ENCODE measurements around the gene APC2. TPM values are rescaled to one million over a fixed set of nuclear protein-coding genes. Genes with fewer than 3 reads are reported as not detected.
A peak's percentile ranks its signal among the peaks of the same experiment; 100 is the strongest.
"Not testable (repeated sequence)": the region's sequence is repeated elsewhere in the genome, so short reads cannot be mapped to it uniquely, and the experiment has no call there.

APC2 gene
- polyA plus RNA-seq, 1 experiment: 0.09 TPM

- CTCF ChIA-PET: no interaction called here
- DNase-seq (ENCODE audit: low read depth, low spot score): no peak
- peaks cover 13% of the 10 kb centered on the region for H3K27me3 ChIP-seq (ENCODE audit: control insufficient read depth, insufficient read depth, low read length)
- no peak overlapping the region for H3K27ac ChIP-seq (ENCODE audit: low read depth, low read length)
- POLR2A ChIA-PET: no interaction called here
- H3K9me3 ChIP-seq (ENCODE audit: control insufficient read depth, insufficient read depth, low read length): peaks cover 4% of the 10 kb centered on the region
- no peak overlapping the region for H3K4me3 ChIP-seq (ENCODE audit: low read depth, low read length)
- no peak for TF ChIP-seq CTCF (IDR thresholded peaks at IDR 0.05; ENCODE audit: low read depth, low read length)
Measured at GRCh38 chr19:1495051-1495798, 45.3 kb downstream of the APC2 start.

- H3K9me3 ChIP-seq (ENCODE audit: control insufficient read depth, insufficient read depth, low read length): peaks cover 4% of the 10 kb centered on the region
- H3K27ac ChIP-seq (ENCODE audit: low read depth, low read length): no peak overlapping the region
- ChIA-PET CTCF (no interaction called here), POLR2A (no interaction called here)
- no peak overlapping the region for H3K4me3 ChIP-seq (ENCODE audit: low read depth, low read length)
- no peak for TF ChIP-seq CTCF (IDR thresholded peaks at IDR 0.05; ENCODE audit: low read depth, low read length)
- H3K27me3 ChIP-seq (ENCODE audit: control insufficient read depth, insufficient read depth, low read length): peaks cover 14% of the 10 kb centered on the region
- no peak for DNase-seq (ENCODE audit: low read depth, low spot score)
Measured at GRCh38 chr19:1495799-1496713, 46.1 kb downstream of the APC2 start.

GRCh38 chr19:1496714-1497577, 47.0 kb downstream of the APC2 start:
- CTCF ChIA-PET: no interaction called here
- peaks cover 4% of the 10 kb centered on the region for H3K9me3 ChIP-seq (ENCODE audit: control insufficient read depth, insufficient read depth, low read length)
- no peak for TF ChIP-seq CTCF (IDR thresholded peaks at IDR 0.05; ENCODE audit: low read depth, low read length)
- H3K27me3 ChIP-seq (ENCODE audit: control insufficient read depth, insufficient read depth, low read length): peaks cover 17% of the 10 kb centered on the region
- no peak for DNase-seq (ENCODE audit: low read depth, low spot score)
- H3K4me3 ChIP-seq (ENCODE audit: low read depth, low read length): no peak overlapping the region
- POLR2A ChIA-PET: no interaction called here
- H3K27ac ChIP-seq (ENCODE audit: low read depth, low read length): peak overlapping the region; percentile 2

GRCh38 chr19:1497578-1498235, 47.8 kb downstream of the APC2 start:
- ChIA-PET CTCF (no interaction called here), POLR2A (no interaction called here)
- no peak for TF ChIP-seq CTCF (IDR thresholded peaks at IDR 0.05; ENCODE audit: low read depth, low read length)
- Histone ChIP-seq H3K27ac (ENCODE audit: low read depth, low read length) (peak overlapping the region; percentile 2), H3K9me3 (ENCODE audit: control insufficient read depth, insufficient read depth, low read length) (peaks cover 4% of the 10 kb centered on the region), H3K4me3 (ENCODE audit: low read depth, low read length) (no peak overlapping the region), H3K27me3 (ENCODE audit: control insufficient read depth, insufficient read depth, low read length) (peaks cover 18% of the 10 kb centered on the region)
- DNase-seq (ENCODE audit: low read depth, low spot score): no peak

GRCh38 chr19:1499231-1499630, 49.3 kb downstream of the APC2 start:
- H3K9me3 ChIP-seq (ENCODE audit: control insufficient read depth, insufficient read depth, low read length); CTCF ChIA-PET; POLR2A ChIA-PET; H3K4me3 ChIP-seq (ENCODE audit: low read depth, low read length); DNase-seq (ENCODE audit: low read depth, low spot score); H3K27ac ChIP-seq (ENCODE audit: low read depth, low read length): not testable (repeated sequence)
- peaks cover 22% of the 10 kb centered on the region for H3K27me3 ChIP-seq (ENCODE audit: control insufficient read depth, insufficient read depth, low read length)

Measured in AG04450 (cell line).